Neural cell (in vitro differentiated cells): ENCODE results near the gene STX4.

Experiments used
- CTCF ChIP-seq: fragments of 450-650 bp; IDR thresholded peaks from 2 replicates; pipeline ENCODE4 v1.5.1; 2014; ENCODE audit warnings: antibody characterized with exemption, mild to moderate bottlenecking, moderate library complexity; ENCODE audit not compliant: poor library complexity, severe bottlenecking
- EP300 ChIP-seq: fragments of 450-650 bp; conservative IDR thresholded peaks from 2 replicates; pipeline ENCODE4 v1.6.1; 2014; ENCODE audit warnings: antibody characterized with exemption, mild to moderate bottlenecking, moderate library complexity; ENCODE audit not compliant: poor library complexity, severe bottlenecking
- EZH2 ChIP-seq: fragments of 200-600, 300-800 bp; shearing (Covaris generic), sonication (generic); IDR thresholded peaks from 2 replicates; pipeline ENCODE4 v1.6.1; 2014; ENCODE audit warnings: antibody characterized with exemption, low read length, borderline replicate concordance, mild to moderate bottlenecking; ENCODE audit not compliant: insufficient read depth, poor library complexity, severe bottlenecking
- MXI1 ChIP-seq: fragments of 450-650 bp; conservative IDR thresholded peaks from 2 replicates; pipeline ENCODE4 v1.6.1; 2014; ENCODE audit warnings: antibody characterized with exemption, mild to moderate bottlenecking; ENCODE audit not compliant: poor library complexity, severe bottlenecking
- POLR2AphosphoS5 ChIP-seq: IDR thresholded peaks from 2 replicates; pipeline ENCODE4 v1.6.1; 2012
- RAD21 ChIP-seq: fragments of 450-650 bp; conservative IDR thresholded peaks from 2 replicates; pipeline ENCODE4 v1.6.1; 2014; ENCODE audit warnings: antibody characterized with exemption, mild to moderate bottlenecking, moderate library complexity
- REST ChIP-seq: IDR thresholded peaks from 2 replicates; pipeline ENCODE4 v1.6.1; 2012; ENCODE audit warnings: borderline replicate concordance
- SMC3 ChIP-seq: fragments of 450-650 bp; conservative IDR thresholded peaks from 2 replicates; pipeline ENCODE4 v1.6.1; 2014; ENCODE audit warnings: antibody characterized with exemption, mild to moderate bottlenecking, moderate library complexity; ENCODE audit not compliant: poor library complexity
- TAF1 ChIP-seq: IDR thresholded peaks from 2 replicates; pipeline ENCODE4 v1.6.1; 2012; ENCODE audit warnings: low read depth

DNA sequence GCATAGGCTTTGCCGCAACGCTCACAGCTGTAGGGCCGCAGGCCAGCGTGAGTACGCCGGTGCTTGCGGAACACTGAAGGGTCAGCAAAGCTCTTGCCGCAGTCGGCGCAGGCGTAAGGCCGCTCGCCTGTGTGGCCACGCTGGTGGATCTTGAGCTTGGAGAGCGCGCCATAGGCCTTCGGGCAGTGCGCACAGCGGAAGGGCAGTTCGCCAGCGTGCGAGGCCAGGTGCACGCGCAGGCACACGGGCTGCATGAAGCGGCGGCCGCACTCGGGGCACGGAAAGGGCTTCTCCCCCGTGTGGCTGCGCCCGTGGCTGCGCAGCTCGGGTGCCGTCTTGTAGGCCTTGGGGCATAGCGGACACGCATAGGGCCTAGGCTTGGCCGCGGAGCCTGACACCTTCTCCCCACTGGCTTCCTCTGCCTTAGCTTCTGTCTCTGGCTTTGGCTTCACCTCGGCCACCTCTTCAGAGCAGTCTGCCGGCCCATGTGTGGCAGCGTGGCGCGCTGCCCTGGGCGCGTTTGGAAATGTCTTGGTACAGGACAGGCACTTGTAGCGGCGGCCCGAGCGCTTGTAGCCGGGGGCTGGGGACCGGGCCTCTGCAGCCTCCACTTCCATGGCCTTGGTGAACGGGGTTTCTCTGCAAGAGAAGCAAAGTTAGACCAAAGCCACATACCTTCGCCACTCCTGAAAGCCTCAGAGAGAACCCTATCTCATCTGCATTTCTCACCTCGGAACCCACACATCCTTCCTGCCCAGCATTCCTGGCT, 30.7 kb downstream of the STX4 start:
- TF ChIP-seq POLR2AphosphoS5 (no peak), MXI1 (no peak), RAD21 (no peak), CTCF (no peak), EZH2 (no peak), REST (no peak), SMC3 (no peak), TAF1 (no peak), EP300 (no peak)
